Liver (tissue), 3 donors: Measurements from ENCODE around the gene FAM131C.
"Not testable (repeated sequence)": the region's sequence is repeated elsewhere in the genome, so short reads cannot be mapped to it uniquely, and the experiment has no call there.

Source experiments
- EGR1 ChIP-seq, 2 donors: IDR thresholded peaks; 2 replicates each; pipeline ENCODE4 v1.6.1; 2016 to 2018; ENCODE audit warnings: antibody characterized with exemption in 2 of 2, low read depth in 2 of 2
- FOXA1 ChIP-seq: IDR thresholded peaks from 2 replicates; pipeline ENCODE4 v1.6.1; 2016; ENCODE audit warnings: antibody characterized with exemption
- FOXA2 ChIP-seq: IDR thresholded peaks from 2 replicates; pipeline ENCODE4 v1.6.1; 2016; ENCODE audit warnings: antibody characterized with exemption
- HNF4A ChIP-seq, 2 donors: conservative IDR thresholded peaks; 2 replicates each; pipeline ENCODE4 v1.6.1; 2016; ENCODE audit warnings: antibody characterized with exemption in 2 of 2, mild to moderate bottlenecking in 2 of 2
- JUND ChIP-seq, 2 donors: IDR thresholded peaks; 2 replicates each; pipeline ENCODE4 v1.6.1; 2016; ENCODE audit warnings: antibody characterized with exemption in 2 of 2
- TAF1 ChIP-seq: conservative IDR thresholded peaks from 2 replicates; pipeline ENCODE4 v1.6.1; 2016; ENCODE audit warnings: antibody characterized with exemption, mild to moderate bottlenecking
- TF ChIP-seq, protein P1 (sequence below): fragments of 150-350 bp; IDR thresholded peaks from 2 replicates; pipeline ENCODE4 v1.5.1; 2017; ENCODE audit warnings: improper control_type of control experiment, low read depth, low read length; ENCODE audit not compliant: missing input control
- TF ChIP-seq, protein P2 (sequence below): IDR thresholded peaks from 2 replicates; pipeline ENCODE4 v1.6.1; 2016; ENCODE audit warnings: antibody characterized with exemption, mild to moderate bottlenecking
- TF ChIP-seq, protein P3 (sequence below): IDR thresholded peaks from 2 replicates; pipeline ENCODE4 v1.6.1; 2016; ENCODE audit warnings: antibody characterized with exemption
- TF ChIP-seq, protein P4 (sequence below): IDR thresholded peaks from 2 replicates; pipeline ENCODE4 v1.6.1; 2016; ENCODE audit warnings: antibody characterized with exemption
- TF ChIP-seq, protein P5 (sequence below): IDR thresholded peaks from 2 replicates; pipeline ENCODE4 v1.6.1; 2016; ENCODE audit warnings: antibody characterized with exemption
- donor health status: healthy.
- donor health status: healthy.

DNA sequence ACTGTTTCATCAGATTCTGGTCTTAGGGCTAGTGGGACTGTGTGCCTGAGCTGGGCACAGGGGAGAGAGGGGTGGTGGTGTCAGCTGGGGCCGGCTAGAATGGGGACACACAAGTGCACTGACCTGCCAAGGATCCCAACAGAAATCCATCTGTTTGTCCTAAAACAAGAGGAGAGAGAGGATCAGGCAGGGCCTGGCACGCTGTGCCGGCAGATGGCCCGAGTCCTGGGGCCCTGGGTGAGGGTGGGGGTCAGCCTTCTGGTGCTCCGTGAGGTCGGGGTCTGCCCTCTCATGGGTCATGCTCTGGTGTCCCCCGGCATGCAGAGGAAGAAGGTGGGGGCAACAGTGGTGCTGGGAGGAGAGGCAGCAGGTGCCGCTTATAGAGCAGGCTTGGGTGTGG, 33.6 kb downstream of the FAM131C start:
- TF ChIP-seq, protein P1, sequence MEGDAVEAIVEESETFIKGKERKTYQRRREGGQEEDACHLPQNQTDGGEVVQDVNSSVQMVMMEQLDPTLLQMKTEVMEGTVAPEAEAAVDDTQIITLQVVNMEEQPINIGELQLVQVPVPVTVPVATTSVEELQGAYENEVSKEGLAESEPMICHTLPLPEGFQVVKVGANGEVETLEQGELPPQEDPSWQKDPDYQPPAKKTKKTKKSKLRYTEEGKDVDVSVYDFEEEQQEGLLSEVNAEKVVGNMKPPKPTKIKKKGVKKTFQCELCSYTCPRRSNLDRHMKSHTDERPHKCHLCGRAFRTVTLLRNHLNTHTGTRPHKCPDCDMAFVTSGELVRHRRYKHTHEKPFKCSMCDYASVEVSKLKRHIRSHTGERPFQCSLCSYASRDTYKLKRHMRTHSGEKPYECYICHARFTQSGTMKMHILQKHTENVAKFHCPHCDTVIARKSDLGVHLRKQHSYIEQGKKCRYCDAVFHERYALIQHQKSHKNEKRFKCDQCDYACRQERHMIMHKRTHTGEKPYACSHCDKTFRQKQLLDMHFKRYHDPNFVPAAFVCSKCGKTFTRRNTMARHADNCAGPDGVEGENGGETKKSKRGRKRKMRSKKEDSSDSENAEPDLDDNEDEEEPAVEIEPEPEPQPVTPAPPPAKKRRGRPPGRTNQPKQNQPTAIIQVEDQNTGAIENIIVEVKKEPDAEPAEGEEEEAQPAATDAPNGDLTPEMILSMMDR: not testable (repeated sequence)
- TF ChIP-seq, protein P2, sequence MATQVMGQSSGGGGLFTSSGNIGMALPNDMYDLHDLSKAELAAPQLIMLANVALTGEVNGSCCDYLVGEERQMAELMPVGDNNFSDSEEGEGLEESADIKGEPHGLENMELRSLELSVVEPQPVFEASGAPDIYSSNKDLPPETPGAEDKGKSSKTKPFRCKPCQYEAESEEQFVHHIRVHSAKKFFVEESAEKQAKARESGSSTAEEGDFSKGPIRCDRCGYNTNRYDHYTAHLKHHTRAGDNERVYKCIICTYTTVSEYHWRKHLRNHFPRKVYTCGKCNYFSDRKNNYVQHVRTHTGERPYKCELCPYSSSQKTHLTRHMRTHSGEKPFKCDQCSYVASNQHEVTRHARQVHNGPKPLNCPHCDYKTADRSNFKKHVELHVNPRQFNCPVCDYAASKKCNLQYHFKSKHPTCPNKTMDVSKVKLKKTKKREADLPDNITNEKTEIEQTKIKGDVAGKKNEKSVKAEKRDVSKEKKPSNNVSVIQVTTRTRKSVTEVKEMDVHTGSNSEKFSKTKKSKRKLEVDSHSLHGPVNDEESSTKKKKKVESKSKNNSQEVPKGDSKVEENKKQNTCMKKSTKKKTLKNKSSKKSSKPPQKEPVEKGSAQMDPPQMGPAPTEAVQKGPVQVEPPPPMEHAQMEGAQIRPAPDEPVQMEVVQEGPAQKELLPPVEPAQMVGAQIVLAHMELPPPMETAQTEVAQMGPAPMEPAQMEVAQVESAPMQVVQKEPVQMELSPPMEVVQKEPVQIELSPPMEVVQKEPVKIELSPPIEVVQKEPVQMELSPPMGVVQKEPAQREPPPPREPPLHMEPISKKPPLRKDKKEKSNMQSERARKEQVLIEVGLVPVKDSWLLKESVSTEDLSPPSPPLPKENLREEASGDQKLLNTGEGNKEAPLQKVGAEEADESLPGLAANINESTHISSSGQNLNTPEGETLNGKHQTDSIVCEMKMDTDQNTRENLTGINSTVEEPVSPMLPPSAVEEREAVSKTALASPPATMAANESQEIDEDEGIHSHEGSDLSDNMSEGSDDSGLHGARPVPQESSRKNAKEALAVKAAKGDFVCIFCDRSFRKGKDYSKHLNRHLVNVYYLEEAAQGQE: not testable (repeated sequence)
- not testable (repeated sequence) for TF ChIP-seq EGR1 (IDR thresholded peaks at IDR 0.05; ENCODE audit: low read depth in 2 of 2); FOXA2; FOXA1; TAF1; JUND (IDR thresholded peaks at IDR 0.05); HNF4A (conservative IDR thresholded peaks at IDR 0.05)
- TF ChIP-seq, protein P3, sequence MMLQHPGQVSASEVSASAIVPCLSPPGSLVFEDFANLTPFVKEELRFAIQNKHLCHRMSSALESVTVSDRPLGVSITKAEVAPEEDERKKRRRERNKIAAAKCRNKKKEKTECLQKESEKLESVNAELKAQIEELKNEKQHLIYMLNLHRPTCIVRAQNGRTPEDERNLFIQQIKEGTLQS: not testable (repeated sequence)
- TF ChIP-seq, protein P4, sequence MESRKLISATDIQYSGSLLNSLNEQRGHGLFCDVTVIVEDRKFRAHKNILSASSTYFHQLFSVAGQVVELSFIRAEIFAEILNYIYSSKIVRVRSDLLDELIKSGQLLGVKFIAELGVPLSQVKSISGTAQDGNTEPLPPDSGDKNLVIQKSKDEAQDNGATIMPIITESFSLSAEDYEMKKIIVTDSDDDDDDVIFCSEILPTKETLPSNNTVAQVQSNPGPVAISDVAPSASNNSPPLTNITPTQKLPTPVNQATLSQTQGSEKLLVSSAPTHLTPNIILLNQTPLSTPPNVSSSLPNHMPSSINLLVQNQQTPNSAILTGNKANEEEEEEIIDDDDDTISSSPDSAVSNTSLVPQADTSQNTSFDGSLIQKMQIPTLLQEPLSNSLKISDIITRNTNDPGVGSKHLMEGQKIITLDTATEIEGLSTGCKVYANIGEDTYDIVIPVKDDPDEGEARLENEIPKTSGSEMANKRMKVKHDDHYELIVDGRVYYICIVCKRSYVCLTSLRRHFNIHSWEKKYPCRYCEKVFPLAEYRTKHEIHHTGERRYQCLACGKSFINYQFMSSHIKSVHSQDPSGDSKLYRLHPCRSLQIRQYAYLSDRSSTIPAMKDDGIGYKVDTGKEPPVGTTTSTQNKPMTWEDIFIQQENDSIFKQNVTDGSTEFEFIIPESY: not testable (repeated sequence)
- TF ChIP-seq, protein P5, sequence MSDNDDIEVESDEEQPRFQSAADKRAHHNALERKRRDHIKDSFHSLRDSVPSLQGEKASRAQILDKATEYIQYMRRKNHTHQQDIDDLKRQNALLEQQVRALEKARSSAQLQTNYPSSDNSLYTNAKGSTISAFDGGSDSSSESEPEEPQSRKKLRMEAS: not testable (repeated sequence)
